DMS79 treated with DMSO at 0.1 percent for 48 hours (cell line): ENCODE data around the gene MAN1A1.

ENCODE experiments used
- DNase-seq: peaks from one replicate; lab custom pipeline; 2025; lab: John Stamatoyannopoulos, UW

MAN1A1 gene

DNA sequence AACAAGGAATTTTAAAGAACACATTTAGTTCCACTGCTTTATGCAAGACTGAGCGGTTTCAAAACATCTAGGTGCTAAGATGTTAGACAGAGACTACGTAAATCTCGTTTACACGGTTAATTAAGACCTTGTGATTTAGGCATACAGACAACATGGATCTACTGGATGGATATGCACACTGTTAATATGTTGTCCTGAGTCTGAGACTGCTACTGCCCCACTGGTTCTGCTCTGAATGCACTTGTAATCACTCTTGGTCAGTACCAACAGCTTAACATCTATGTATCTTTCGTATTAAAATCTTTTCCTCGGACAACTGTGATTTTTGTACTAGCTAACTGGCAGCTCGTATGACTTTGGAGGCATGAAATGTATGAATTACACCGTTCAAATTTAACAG is 3.1 kb downstream of the MAN1A1 start:
- no peak for DNase-seq

- no peak for DNase-seq
Measured at GRCh38 chr6:119345114-119345513, 4.4 kb downstream of the MAN1A1 start.

- DNase-seq, result no peak
Measured at GRCh38 chr6:119344306-119344705, 5.3 kb downstream of the MAN1A1 start.

- no peak for DNase-seq
Measured at GRCh38 chr6:119343573-119344146, 5.9 kb downstream of the MAN1A1 start.

GRCh38 chr6:119343167-119343566 is 6.4 kb downstream of the MAN1A1 start:
- DNase-seq, result no peak

GRCh38 chr6:119342430-119342829 is 7.1 kb downstream of the MAN1A1 start:
- no peak for DNase-seq

DNA sequence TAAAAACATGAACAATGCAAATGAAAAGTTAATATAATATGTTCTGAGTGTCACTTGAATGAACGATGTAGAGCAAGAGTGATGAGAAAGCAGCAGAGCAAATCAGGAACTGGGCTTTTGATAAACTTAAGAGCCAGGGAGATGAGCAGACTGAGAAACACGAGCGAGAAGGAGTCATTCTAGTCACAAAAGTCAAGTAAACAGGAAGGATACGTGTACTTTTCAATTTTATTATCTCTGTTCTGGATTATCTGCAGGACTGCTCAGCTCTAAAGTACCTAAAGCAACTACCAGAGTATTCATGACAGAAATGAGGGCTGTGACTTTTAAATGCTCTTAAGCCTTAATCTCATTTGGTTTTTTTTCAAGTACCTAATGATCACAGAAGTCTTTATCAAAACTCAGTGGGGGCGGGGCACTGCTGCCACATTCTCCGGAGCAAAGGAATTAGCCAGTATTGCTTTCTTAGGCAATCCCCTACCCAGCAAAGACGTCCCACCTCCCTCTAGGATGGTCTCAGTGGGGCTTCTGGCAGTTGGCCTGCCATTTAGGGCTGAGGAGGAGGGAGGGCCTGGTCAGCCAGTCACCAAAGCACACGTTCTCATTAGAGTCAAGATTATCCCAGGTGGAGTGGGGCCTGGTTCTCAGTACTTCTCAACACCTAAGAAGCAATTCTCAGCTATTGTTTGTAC is 8.6 kb downstream of the MAN1A1 start:
- no peak for DNase-seq

- DNase-seq, result no peak
Measured at GRCh38 chr6:119339941-119340456, 9.6 kb downstream of the MAN1A1 start.

DNA sequence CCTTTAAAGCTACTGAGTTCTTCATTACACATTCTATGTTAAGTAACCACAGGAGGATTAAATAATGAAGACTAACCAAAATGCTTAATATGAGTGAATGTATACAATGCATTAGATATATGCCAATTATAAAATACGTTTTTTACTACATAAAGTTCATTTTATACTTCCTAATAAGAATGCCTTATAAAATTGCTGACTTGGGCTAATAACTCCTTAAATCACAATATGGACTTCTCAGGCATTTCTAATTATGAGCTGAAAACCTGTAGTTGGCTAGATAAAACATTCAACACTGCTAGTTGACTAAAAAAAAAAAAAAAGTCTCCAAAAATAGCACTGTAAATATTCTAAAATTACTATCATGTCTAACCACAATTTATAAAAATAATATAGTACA is 11.8 kb downstream of the MAN1A1 start:
- DNase-seq, result no peak

- no peak for DNase-seq
Measured at GRCh38 chr6:119337252-119337651, 12.3 kb downstream of the MAN1A1 start.

DNA sequence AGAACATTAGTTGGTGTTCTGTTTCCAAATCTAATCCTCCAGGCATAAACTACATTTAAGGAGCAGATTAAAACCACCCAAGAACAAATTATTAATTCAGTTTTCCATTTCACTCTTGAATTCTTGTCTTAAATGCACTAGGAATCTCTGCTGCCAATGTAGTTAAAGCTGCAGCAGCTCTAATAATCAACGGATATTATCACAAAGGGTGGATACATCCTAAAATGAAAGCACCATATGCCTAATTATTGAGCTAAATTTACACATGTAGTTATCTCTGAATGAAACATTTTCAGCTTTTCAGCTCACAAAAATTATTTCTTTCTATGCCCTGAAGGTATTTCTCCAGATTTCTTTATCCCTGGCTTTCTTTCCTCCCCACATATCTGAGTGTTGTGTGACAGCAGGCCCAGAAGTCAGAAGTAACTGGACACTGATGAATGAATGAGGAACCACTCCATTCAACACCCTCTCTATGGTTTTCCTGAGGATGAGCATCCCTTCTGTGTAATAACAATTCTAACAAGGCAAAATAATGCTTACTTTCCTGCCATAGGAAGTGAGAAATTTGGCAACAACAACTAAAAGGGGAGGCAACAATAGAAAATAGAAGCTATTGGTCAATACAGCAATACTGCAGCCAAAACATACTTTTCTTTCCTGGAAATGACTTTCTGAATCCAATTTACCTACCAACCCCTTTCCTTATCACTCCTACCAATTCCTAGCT is 14.9 kb downstream of the MAN1A1 start:
- DNase-seq, result no peak

DNA sequence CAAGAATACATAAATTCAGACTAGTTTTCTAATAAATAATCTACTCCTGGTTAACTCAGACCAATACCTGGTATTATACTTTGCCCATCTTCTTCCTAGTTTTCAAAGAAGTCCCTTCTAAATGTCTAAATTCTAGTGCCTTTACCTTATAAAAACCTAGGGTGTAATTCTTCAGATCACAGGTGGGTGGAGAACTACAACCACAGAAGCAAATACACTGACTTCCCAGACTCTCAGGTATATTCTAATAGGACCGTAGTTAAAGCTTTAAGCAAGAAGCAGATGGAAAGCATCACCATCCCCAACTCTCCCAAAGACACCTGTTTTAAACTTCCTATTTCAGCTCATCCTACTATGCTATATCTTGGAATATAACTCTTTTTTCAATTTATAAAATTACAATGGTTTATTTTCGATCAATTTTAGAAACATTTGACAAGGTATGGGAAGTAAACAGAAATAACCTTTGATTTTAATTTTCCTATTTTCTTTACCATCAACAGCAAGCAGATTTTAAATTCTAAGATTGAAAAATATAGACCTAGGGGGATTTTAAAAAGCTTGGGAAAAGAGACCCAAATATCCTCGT is 15.8 kb downstream of the MAN1A1 start:
- DNase-seq, result no peak

DNA sequence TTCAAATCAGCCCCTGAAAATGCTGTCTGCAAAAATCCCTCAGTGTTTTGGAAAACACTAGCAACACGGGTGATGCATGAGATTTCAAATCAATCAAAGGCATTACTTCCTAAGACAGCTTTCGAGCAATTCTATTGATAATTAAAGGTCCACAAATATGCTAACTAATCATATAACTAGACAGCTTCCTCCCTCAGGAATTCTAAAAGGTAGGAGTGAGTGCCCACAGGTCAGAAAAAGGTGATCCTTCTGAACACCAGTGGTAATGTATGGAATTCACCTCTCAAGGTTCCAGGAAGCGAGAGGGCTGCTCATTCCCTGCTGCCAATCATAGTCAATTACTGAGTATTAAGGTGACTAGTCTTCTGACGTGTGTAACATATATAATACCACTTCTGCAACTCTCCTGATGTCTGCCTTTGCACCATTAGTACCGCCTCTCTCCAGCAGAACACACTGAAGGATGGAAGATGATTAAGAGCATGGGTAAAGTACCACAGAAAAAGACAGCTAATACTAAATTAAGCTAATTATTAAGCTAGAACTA is 16.4 kb downstream of the MAN1A1 start:
- no peak for DNase-seq

- DNase-seq, result no peak
Measured at GRCh38 chr6:119331663-119332286, 17.8 kb downstream of the MAN1A1 start.

- no peak for DNase-seq
Measured at GRCh38 chr6:119330520-119331113, 18.9 kb downstream of the MAN1A1 start.

DNA sequence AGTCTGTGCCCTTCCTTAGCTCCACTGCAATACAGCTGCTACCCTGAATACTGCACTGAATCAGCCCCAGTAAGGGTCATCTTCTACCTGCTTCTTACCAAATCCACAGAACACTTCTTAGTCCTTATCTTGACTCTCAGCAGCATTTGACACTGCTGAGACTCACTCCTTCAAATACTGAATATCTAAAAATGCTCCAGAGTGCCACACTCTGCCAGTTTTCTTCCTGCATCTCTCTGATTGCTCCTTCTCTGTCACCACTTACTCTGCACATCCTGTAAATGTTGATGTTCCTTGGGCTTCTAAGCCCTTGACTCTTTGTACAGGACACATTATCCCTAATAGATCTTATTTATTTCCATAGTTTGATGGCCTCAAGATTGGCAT is 19.8 kb downstream of the MAN1A1 start:
- no peak for DNase-seq

DNA sequence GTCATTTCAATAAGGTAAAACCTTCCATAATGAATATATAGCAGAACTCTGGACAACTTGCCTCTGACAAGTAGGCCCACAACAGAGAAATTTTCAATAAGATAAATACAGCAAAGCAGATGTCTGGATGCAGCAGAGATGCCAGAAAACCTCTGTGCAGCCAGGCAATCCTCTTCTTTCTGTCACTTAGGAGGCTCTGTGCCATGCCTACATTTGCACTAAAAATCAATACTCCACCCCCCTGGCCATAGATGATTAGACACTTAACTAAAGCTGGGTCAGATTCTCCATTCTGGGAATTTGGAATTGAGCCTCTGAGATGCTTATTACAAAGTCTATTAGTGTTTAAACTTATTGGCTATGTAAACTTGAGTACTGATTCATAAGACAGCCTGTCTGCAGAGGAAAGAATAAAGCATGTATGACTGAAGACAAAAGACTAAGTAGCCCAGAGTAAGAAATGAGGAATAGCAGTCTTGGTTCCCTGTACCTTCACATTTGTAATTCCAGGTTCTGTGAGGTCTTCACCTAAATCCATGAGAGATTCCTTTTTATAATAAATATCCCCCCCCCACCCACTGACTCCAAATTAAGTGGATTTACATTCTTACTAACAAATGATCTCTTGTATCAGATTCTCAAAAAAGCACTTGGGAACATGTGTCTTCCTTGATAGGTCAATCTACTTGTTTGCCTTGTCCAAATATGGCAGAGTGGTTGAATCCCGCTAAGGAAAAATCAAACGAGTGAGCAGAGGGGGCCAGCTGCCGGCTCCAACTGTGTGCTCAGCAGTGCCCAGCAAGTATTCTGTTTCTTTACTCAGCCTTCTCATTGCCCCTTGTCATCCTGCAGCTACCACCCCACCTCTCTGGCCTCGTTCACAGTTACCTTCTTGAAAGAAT is 20.4 kb downstream of the MAN1A1 start:
- DNase-seq, result no peak

DNA sequence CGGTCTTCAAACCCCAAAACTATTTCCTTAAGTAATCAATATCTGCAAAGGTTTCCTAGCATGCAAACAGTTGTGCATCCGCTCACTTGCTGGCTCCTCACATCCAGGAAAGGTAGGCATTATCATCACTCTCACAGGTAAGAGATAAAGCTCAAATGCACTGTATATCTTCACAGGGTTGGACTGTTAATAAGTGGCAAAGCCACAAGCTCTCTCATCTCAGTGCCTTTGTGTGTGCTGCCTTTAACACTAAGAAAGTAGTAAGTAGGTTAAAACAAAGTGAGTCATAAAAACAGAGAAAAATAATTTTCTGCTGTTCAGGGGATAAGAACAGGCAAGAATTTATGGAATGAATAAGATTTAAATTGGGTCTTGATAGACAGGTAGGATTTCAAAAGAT is 21.3 kb downstream of the MAN1A1 start:
- no peak for DNase-seq

DNA sequence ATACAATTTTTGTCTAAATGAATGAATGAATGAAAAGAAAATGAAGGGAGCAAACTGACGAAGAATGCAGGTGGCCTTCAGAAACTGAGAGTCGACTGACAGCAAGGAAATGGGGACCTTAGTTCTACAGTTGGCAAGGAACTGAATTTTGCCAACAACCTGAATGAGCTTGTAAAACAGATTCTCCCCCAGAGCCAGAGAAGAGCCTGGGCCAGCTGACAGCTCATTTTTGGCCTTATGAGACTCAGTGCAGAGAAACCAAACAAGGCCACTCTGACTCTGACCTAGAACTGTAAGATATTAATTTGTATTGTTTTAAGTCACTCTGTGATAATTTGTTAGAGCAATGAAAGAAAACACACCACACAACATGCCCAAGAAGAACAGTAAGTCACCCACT is 21.8 kb downstream of the MAN1A1 start:
- no peak for DNase-seq

DNA sequence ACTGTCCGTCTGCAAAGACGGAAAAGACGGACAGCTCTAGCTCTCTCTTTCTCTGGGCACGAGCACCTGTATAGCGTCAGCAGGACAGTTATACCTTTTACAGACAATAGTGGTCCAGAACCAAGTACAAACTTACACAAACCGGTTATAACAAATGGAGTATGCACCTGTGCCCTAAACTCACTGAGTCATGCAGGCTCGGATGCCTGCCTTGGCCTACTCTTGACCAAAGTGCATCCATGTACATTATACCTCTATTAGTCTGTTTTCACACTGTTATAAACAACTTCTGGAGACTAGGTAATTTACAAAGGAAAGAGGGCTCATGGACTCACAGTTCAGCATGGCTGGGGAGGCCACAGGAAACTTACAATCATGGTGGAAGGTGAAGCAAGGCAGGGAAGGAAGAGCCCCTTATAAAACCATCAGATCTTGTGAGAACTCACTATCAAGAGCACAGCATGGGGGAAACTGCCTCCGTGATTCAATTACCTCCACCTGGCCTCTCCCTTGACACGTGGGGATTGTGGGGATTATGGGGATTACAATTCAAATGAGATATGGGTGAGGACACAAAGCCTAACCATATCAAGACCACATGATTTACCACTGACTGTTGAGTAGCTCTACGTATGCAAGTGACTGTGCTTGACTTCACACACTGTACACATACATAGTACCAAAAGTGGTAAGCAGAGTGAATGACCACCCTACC is 23.1 kb downstream of the MAN1A1 start:
- DNase-seq, result no peak
